ENCODE data around the gene FFAR3.
"Not testable (repeated sequence)": the region's sequence is repeated elsewhere in the genome, so short reads cannot be mapped to it uniquely, and the experiment has no call there.

The FFAR3 gene

DNA sequence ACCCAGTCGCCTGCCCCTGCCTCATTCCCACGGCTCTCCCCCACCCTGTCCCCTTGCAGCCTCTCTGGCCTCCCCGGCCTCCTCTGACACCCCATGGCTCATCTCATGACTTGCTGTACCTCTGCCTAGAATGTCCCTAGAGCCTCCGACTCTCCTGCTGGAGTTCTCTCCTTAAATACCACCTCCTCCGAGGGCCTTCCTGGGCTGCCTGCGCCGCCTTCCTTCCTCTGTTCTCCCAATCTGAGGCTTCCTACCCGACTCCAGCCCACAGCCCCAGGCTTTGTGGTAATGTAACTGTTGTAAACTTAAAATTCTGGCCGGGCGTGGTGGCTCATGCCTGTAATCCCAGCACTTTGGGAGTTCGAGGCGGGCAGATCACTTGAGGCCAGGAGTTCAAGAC, 40.3 kb downstream of the FFAR3 start:
- H3K27ac Mint-ChIP-seq, result no peak overlapping the region
- no peaks in the 10 kb centered on the region for H3K4me1 Mint-ChIP-seq
- H3K9me3 Mint-ChIP-seq, result no peaks in the 10 kb centered on the region
- H3K4me3 Mint-ChIP-seq, result no peak overlapping the region
- H3K27me3 Mint-ChIP-seq (ENCODE audit: low read depth, poor library complexity), result peaks cover 19% of the 10 kb centered on the region
- TF ChIP-seq CTCF (IDR thresholded peaks at IDR 0.05), result no peak
- no peaks in the 10 kb centered on the region for H3K36me3 Mint-ChIP-seq (ENCODE audit: low read depth)
- DNase-seq, result no peak

- H3K36me3 Mint-ChIP-seq (ENCODE audit: low read depth), result no peaks in the 10 kb centered on the region
- H3K27me3 Mint-ChIP-seq (ENCODE audit: low read depth, poor library complexity), result peaks cover 19% of the 10 kb centered on the region
- H3K9me3 Mint-ChIP-seq, result no peaks in the 10 kb centered on the region
- DNase-seq, result no peak
- H3K27ac Mint-ChIP-seq, result no peak overlapping the region
- no peak overlapping the region for H3K4me3 Mint-ChIP-seq
- no peak for TF ChIP-seq CTCF (IDR thresholded peaks at IDR 0.05)
- no peaks in the 10 kb centered on the region for H3K4me1 Mint-ChIP-seq
These were observed 41.0 kb downstream of the FFAR3 start for GRCh38 chr19:35399231-35399630.

GRCh38 chr19:35399948-35400772, 41.9 kb downstream of the FFAR3 start:
- no peak for TF ChIP-seq CTCF (IDR thresholded peaks at IDR 0.05)
- H3K9me3 Mint-ChIP-seq, result no peaks in the 10 kb centered on the region
- no peaks in the 10 kb centered on the region for H3K4me1 Mint-ChIP-seq
- H3K36me3 Mint-ChIP-seq (ENCODE audit: low read depth), result no peaks in the 10 kb centered on the region
- no peak for DNase-seq
- no peak overlapping the region for H3K27ac Mint-ChIP-seq
- H3K27me3 Mint-ChIP-seq (ENCODE audit: low read depth, poor library complexity), result peaks cover 19% of the 10 kb centered on the region
- no peak overlapping the region for H3K4me3 Mint-ChIP-seq

GRCh38 chr19:35400773-35401100, 42.5 kb downstream of the FFAR3 start:
- Mint-ChIP-seq H3K27me3 (ENCODE audit: low read depth, poor library complexity) (peaks cover 19% of the 10 kb centered on the region), H3K27ac (no peak overlapping the region), H3K9me3 (no peaks in the 10 kb centered on the region), H3K4me3 (no peak overlapping the region), H3K36me3 (ENCODE audit: low read depth) (no peaks in the 10 kb centered on the region), H3K4me1 (no peaks in the 10 kb centered on the region)
- DNase-seq, result no peak
- TF ChIP-seq CTCF (IDR thresholded peaks at IDR 0.05), result no peak

DNA sequence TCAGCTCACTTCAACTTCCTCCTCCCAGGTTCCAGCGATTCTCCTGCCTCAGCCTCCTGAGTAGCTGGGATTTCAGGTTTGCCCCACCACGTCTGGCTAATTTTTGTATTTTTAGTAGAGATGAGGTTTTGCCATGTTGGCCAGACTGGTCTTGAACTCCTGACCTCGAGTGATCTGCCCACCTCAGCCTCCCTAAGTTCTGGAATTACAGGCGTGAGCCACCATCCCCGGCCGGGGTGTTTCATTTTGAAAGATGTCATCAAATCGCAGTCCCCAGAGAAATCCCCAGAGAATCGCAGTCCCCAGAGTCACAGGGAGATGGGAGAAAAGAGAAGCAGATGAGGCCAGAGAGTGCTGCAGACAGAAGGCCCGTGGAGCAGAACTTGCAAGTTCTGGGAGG, 43.2 kb downstream of the FFAR3 start:
- H3K27me3 Mint-ChIP-seq (ENCODE audit: low read depth, poor library complexity), result peaks cover 19% of the 10 kb centered on the region
- H3K4me3 Mint-ChIP-seq; H3K9me3 Mint-ChIP-seq; H3K36me3 Mint-ChIP-seq (ENCODE audit: low read depth); H3K27ac Mint-ChIP-seq; DNase-seq; H3K4me1 Mint-ChIP-seq: not testable (repeated sequence)

DNA sequence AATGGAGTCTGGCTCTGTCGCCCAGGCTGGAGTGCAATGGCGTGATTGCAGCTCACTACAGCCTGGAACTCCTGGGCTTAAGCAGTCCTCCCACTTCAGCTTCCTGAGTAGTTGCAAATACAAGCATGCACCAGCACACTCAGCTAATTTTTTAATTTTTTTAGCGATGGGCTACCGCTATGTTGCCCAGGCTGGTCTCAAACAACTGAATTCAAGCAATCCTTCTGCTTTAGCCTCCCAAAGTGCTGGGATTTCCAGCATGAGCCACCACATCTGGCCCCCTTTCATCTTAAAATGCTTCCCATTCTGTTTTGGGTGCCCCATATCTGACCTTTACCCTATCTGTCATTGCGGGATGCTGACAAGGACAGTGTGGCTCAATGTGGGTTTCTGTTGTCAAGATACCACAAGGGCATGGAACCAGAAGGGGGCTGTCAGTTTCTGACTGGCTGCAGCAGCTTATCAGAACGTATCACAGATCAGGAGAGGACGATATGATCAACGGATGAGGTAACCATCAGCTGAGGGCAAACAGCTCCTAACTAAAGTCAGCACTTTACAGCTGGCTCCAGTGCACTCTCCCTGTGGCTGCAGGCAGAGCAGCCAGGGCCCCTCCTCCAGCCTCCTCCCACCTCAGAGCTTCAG, 45.0 kb downstream of the FFAR3 start:
- Mint-ChIP-seq H3K27ac (no peak overlapping the region), H3K9me3 (no peaks in the 10 kb centered on the region), H3K36me3 (ENCODE audit: low read depth) (no peaks in the 10 kb centered on the region), H3K4me1 (no peaks in the 10 kb centered on the region), H3K27me3 (ENCODE audit: low read depth, poor library complexity) (peaks cover 21% of the 10 kb centered on the region), H3K4me3 (no peak overlapping the region)
- DNase-seq, result no peak
- no peak for TF ChIP-seq CTCF (IDR thresholded peaks at IDR 0.05)

Measured in nephron progenitor cell (in vitro differentiated cells).